ENCODE measurements around the gene PTPRD. TPM values are rescaled to one million over a fixed set of nuclear protein-coding genes. Genes with fewer than 3 reads are reported as not detected.

PTPRD gene
- total RNA-seq, 1 experiment from 2014 or later: 32.5 TPM

GRCh38 chr9:9792144-9792857 lies 820.5 kb downstream of the PTPRD start:
- H3K9me3 Mint-ChIP-seq: 0 out of 5 replicates have a peak, but pooled peaks cover 0 to 1% of the 10 kb centered on the region in 2 experiments
- Histone ChIP-seq H3K79me1 (ENCODE audit: insufficient read depth, low read depth, low read length, poor library complexity, severe bottlenecking) (no peaks in the 10 kb centered on the region), H3K27ac (ENCODE audit: insufficient read length, low read depth, low read length) (no peak overlapping the region), H3K4ac (ENCODE audit: low read depth, low read length) (no peak overlapping the region), H4K91ac (ENCODE audit: insufficient read length, low read depth, low read length) (no peak overlapping the region), H4K5ac (ENCODE audit: insufficient read length, low read depth, low read length) (no peak overlapping the region), H3K23ac (ENCODE audit: insufficient read length, low read depth, low read length) (no peak overlapping the region), H4K8ac (replicated peaks; ENCODE audit: insufficient read length, low read depth, low read length) (no peak overlapping the region), H3K18ac (ENCODE audit: insufficient read length, low read depth, low read length) (no peak overlapping the region), H3K56ac (ENCODE audit: insufficient read length, low read depth, low read length) (no peak overlapping the region), H2BK5ac (ENCODE audit: insufficient read length, low read length) (no peak overlapping the region), H2BK120ac (ENCODE audit: low read depth, low read length, poor library complexity, severe bottlenecking) (no peak overlapping the region), H3K4me1 (ENCODE audit: insufficient read depth, low read length) (no peaks in the 10 kb centered on the region), H2AFZ (ENCODE audit: low read length) (no peak overlapping the region), H4K20me1 (ENCODE audit: control insufficient read depth, insufficient read depth, insufficient read length) (no peaks in the 10 kb centered on the region), H3T11ph (ENCODE audit: low read length) (no peak overlapping the region), H2BK15ac (ENCODE audit: low read depth, low read length) (no peak overlapping the region), H2AK5ac (ENCODE audit: insufficient read length, low read length) (no peak overlapping the region), H3K27me3 (ENCODE audit: insufficient read depth, low read length) (no peaks in the 10 kb centered on the region), H3K79me2 (ENCODE audit: insufficient read depth, low read length) (no peaks in the 10 kb centered on the region), H3K23me2 (ENCODE audit: insufficient read length, low read depth, low read length, poor library complexity, severe bottlenecking) (no peaks in the 10 kb centered on the region), H3K9me3 (ENCODE audit: control insufficient read depth, low read depth, low read length) (no peaks in the 10 kb centered on the region), H2BK20ac (ENCODE audit: low read depth, low read length, poor library complexity, severe bottlenecking) (no peak overlapping the region), H3K9ac (ENCODE audit: extremely low read depth, insufficient read length, low read length) (no peak overlapping the region), H2BK12ac (ENCODE audit: insufficient read length, low read depth, low read length) (no peak overlapping the region), H3K14ac (ENCODE audit: insufficient read depth, low read length) (no peak overlapping the region), H3K4me2 (ENCODE audit: insufficient read depth, insufficient read length, low read length) (no peak overlapping the region)
- H3K27me3 Mint-ChIP-seq (ENCODE audit: low read depth): no peaks in the 10 kb centered on the region
- no peaks in the 10 kb centered on the region; a peak in 1 of 7 replicates for H3K36me3 Mint-ChIP-seq (ENCODE audit: insufficient read depth in 1 of 3, low read depth in 3 of 3)
- no peak overlapping the region; a peak in 1 of 7 replicates for H3K27ac Mint-ChIP-seq
- DNase-seq: no peak
- WGBS (ENCODE audit: extremely low coverage, insufficient read length, low lambda C conversion rate): no CpG with 5 or more reads among the region's 1 CpG
- no peak overlapping the region for H3K4me3 Mint-ChIP-seq
- no peaks in the 10 kb centered on the region for H3K4me1 Mint-ChIP-seq
- TF ChIP-seq CTCF (conservative IDR thresholded peaks at IDR 0.05): no peak

Measured in H9 (cell line).